NCI-H510A (cell line): ENCODE data around the gene KLF8.
"Not testable (repeated sequence)": the region's sequence is repeated elsewhere in the genome, so short reads cannot be mapped to it uniquely, and the experiment has no call there.

ENCODE experiments used
- DNase-seq: peaks from one replicate; lab custom pipeline; 2025; lab: John Stamatoyannopoulos, UW

Gene KLF8

DNA sequence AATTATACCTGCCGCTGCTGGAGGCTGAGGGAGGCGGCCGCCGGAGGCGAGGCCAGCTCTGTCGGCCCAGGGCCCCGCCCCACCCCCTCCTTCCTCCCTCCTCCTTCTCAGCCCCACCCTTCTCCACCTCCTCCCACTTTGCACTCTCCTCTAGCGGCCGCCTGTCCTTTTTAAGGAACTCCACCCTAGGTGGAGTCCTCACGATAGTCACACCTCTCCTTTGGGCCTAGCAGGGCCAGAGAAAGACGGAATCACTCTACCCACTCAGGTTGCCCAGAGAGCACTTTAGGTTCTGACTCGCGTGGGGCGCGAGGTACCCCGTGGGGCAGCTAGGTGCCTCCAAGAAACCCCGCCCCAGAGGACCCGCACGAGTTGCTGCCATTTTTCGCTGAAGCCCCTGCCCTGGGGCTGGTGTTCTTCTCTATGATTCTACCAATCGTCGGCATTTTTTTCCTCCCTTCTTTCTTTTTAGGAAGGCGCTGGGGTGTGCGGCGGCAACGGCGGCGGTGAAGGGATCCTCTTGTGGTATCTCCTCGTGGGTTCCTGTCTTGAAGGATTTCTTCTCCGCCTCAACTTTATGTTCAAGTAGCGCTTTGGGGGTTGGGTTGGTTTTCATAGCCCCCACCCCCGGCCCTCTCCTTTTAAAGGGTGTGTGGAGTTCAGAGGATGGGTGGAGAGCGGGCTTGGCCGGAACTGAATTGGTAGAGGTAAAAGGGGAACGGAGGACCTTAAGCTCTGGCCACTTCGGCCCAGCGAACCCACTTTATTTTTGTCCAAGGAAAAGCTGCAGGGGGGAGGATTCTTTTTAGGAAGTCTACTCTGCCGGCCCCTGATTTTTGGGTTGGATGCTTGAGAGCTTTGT is at the start of gene KLF8:
Gene KLF8, plus strand, starts transcription at position 136 of the 862 bp plus-strand sequence. CDS start 979 bp downstream, outside the sequence.
- DNase-seq = no peak

DNA sequence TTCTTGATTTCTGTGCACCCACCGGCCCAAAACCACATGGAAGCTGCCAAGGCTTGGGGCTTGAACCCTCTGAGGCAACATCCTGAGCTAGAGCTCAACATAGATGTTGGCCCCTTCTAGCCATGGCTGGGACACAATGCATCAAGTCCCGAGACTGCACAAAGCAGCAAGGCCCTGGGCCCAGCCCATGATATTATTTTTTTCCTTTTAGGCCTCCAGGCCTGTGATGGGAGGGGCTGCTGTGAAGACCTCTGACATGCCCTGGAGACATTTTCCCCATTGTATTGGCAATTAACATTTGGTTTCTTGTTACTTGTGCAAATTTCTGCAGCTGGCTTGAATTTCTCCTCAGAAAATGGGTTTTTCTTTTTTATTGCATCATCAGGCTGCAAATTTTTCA is 25.2 kb upstream of the KLF8 start:
- DNase-seq = not testable (repeated sequence)

DNA sequence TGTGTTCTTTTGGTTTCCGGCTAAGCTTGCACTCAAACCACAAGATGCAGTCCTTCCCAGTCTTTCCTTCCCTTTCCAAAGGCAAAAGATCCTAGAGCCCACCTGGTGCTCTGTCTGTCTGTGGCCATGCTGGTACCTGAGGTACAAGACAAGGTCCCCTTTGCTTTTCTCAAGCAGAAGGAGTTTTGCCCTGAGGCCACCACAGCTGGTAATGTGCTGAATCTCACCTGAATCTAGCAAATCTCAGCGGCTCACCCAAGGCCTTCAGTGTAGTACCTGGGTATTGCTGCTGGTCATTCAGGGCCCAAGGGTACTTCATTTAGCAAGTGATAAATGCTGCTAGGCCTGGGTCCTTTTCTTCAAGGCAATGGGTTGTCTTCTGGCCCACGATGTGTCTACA is 20.5 kb upstream of the KLF8 start:
- no peak for DNase-seq

- no peak for DNase-seq
Observed at GRCh38 chrX:56216332-56216731, 15.8 kb upstream of the KLF8 start.

- DNase-seq = no peak
Observed at GRCh38 chrX:56219700-56220099, 12.5 kb upstream of the KLF8 start.

DNA sequence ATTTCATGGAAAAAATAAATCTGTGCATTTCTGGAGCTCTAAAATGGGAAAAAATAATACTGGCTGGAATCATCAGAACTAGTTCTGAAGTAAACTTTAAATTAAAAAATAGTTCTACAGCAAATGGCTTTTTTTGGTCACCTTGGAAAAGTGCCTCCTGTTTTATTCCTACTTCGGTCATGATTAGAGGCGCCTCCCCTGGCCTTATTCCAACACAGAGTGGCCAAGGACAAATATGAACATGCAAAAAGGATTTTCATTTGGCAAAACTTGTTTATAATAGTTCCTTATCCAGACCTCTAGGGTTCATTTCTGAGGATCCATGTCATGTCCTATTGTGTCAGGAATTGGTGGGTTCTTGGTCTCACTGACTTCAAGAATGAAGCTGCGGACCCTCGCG is 11.1 kb upstream of the KLF8 start:
- no peak for DNase-seq

GRCh38 chrX:56222473-56223000 is 9.6 kb upstream of the KLF8 start:
- DNase-seq = no peak

DNA sequence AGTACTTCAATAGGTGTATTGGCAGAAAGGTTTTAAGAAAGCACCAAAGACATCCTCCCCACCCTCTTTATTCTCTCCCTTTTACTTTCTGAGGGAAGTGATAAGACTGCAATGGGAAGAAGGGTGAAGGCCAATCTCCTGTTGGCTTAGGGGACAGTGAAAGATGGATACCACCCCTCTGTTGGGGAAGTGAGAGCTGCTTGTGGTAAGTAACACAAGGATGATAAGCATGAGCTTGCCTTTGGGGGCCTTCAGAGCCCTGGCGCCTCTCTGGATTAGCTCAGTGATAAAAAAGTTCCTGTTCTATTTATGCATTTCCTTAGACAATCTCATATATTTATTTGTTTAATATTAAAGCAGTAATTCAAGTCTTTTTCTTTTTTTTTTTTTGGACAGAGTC is 5.2 kb upstream of the KLF8 start:
- DNase-seq = no peak

GRCh38 chrX:56228914-56229313 is 3.2 kb upstream of the KLF8 start:
- no peak for DNase-seq

- DNase-seq = no peak
Observed at GRCh38 chrX:56231537-56232090, 542 bp upstream of the KLF8 start.

- DNase-seq = no peak
Observed at GRCh38 chrX:56233100-56233499, 944 bp downstream of the KLF8 start.

DNA sequence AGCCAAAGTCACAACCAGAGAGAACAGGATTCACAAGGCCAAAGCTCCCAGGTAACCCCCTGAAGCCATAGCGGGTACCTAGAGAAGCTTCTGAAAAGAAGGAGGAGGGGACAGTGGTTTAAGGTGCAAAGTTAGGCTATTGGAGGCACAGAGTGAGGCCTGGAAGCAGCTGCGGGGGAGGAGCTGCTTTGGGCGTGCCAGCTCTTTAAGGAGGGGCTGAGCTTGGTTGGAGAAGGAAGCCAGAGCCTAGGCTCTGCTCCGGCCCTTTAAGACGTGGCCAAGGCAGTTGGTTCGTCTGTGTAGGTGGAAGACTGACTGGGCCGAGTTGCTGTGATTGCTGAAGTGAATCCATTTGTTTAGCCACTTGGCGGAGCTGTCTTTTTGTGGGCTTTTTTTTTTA is 1.5 kb downstream of the KLF8 start:
- no peak for DNase-seq

GRCh38 chrX:56248492-56248891 is 16.3 kb downstream of the KLF8 start:
- DNase-seq = no peak

DNA sequence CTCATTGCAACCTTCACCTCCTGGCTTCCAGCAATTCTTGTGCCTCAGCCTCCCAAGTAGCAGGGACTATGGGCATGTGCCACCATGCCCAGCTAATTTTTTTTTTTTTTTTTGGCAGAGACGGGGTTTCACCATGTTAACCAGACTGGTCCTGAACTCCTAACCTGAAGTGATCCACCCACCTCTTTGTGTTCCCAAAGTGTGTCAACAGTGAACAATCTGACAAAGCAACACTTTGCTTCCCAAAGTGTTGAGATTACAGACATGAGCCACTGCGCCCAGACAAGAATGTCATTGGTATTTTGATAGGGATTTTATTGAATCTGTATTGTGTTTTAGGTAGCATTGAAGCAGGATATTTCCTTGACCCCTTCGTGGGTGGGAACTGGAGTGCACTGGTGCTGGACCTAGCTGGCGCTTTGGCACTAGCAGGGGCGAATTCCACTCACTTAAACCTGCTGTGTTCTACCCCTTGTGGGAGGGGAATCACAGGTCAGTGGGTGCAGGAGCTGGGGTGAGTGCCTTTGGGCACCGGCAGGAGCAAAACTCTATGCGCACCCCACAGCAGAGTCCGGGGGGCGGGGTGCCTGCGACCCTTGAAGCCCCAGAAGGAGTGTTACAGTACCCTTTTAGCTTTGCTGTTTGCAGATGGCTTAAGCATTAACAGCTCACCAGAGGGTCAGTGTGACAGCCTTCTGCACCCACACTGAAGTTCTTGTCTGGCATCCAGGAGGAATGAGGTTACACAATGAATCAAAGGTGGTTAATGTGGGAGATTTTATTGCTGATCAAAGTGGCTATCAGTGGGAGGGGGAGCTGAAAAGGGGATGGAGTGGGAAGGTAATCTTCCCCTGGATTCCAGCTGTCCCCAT is 21.9 kb downstream of the KLF8 start:
- no peak for DNase-seq

DNA sequence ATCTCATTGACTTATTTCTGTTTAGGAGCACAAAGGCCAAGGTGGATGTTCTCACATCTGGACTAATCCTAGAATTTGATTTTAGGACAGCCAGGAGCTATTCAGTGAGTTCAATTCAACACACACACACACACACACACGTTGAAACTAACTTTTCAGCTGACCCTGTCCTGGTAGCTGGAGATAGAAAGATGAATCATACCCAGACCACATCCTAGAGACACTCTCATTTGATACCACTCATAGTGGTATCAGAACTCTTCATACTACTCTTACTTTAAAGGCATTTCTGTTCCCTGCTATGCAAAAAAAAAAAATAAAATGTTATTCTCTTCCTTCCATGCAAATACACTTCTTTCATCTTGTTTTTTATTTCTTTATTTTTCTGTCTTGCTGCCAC is 36.7 kb downstream of the KLF8 start:
- DNase-seq = no peak

DNA sequence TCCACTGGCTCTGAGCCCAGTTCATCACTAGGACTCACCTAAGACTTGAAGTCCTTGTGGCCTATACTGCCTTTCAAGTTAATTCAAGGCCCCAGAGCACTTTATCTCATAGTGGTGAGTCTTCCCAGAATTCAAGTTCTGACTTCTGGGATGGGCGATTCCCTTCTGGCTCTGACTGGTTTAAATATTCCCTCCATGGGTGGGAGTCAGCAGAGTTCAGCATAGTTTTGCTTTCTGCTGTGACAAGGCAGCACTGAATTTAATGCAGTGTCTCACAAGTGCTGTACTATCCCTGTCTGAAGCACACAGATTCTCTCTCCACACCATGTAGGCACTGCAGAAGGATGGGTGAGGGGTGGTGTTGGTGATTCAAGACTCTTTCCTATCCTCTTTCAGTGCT is 46.5 kb downstream of the KLF8 start:
- DNase-seq = no peak

GRCh38 chrX:56279863-56280262 is 47.7 kb downstream of the KLF8 start:
- no peak for DNase-seq

GRCh38 chrX:56281789-56282188 is 49.6 kb downstream of the KLF8 start:
- DNase-seq = no peak

DNA sequence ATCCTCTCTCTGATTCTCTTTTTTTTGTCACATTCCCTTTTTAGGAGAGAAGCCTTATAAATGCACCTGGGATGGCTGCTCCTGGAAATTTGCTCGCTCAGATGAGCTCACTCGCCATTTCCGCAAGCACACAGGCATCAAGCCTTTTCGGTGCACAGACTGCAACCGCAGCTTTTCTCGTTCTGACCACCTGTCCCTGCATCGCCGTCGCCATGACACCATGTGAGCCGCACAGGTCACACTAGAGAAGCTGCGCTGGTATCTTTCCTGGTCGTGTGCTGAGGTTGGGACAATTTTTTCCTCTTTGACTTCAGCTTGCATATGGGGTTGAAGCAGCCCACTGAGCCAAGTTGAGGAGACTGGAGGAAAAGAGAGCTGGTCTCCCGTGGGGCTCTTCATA is 52.1 kb downstream of the KLF8 start:
- DNase-seq = no peak

GRCh38 chrX:56288608-56289007 is 56.5 kb downstream of the KLF8 start:
- DNase-seq = no peak

DNA sequence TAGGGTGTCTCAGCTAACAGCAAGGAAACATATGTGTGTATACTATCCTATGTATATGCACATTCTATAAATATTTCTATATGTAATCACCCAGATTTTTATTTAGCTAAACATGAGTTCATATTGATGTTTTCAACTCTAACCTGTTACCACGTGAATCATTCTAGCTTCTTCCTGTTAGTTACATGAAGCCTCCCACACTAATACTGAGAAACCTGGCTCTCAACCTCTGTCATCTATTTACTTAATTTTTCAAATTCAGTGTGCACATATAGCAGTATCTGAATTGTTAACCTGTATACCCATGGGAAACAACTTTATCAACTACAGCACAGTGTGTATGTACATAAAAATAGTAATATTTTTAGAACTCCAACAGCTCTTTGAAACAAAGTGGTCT is 57.3 kb downstream of the KLF8 start:
- no peak for DNase-seq

- DNase-seq = no peak
Observed at GRCh38 chrX:56308726-56309125, 76.6 kb downstream of the KLF8 start.

- no peak for DNase-seq
Observed at GRCh38 chrX:56309881-56310280, 77.7 kb downstream of the KLF8 start.
